Measurements from ENCODE around the gene RAB39A.

DNA sequence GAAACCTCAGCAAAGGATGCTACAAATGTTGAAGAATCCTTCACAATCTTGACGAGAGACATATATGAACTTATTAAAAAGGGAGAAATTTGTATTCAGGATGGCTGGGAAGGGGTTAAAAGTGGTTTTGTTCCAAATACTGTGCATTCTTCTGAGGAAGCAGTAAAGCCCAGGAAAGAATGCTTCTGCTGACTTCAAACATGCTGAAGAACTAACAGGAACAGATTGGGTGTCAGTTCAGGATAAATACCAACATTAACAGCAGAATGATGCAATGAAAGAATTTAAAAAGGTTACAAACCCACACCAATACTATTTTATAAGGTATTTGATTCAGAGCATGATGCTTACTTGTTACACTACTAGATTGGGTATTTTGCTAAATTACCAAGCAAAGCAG lies 33.9 kb downstream of the RAB39A start:
- TF ChIP-seq, protein P1, sequence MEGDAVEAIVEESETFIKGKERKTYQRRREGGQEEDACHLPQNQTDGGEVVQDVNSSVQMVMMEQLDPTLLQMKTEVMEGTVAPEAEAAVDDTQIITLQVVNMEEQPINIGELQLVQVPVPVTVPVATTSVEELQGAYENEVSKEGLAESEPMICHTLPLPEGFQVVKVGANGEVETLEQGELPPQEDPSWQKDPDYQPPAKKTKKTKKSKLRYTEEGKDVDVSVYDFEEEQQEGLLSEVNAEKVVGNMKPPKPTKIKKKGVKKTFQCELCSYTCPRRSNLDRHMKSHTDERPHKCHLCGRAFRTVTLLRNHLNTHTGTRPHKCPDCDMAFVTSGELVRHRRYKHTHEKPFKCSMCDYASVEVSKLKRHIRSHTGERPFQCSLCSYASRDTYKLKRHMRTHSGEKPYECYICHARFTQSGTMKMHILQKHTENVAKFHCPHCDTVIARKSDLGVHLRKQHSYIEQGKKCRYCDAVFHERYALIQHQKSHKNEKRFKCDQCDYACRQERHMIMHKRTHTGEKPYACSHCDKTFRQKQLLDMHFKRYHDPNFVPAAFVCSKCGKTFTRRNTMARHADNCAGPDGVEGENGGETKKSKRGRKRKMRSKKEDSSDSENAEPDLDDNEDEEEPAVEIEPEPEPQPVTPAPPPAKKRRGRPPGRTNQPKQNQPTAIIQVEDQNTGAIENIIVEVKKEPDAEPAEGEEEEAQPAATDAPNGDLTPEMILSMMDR (IDR thresholded peaks at IDR 0.05) = no peak
- no peak for TF ChIP-seq POLR2A (IDR thresholded peaks at IDR 0.05)

Data from esophagus squamous epithelium (tissue), 4 donors.